DMS114 treated with DMSO at 0.1 percent for 48 hours (cell line): Measurements from ENCODE around the gene PPP1R9A.

ENCODE experiments used
- DNase-seq: peaks from one replicate; lab custom pipeline; 2025; ENCODE audit not compliant: unreplicated experiment; lab: John Stamatoyannopoulos, UW

PPP1R9A gene

GRCh38 chr7:95342642-95343307 lies 435.4 kb downstream of the PPP1R9A start:
- DNase-seq = no peak
